ENCODE data around the gene ACSL6. TPM values are rescaled to one million over a fixed set of nuclear protein-coding genes. Genes with fewer than 3 reads are reported as not detected.

The ACSL6 gene
- total and polyA plus RNA-seq, 8 donors = 0.45 to 1.3 (median 0.96) TPM

DNA sequence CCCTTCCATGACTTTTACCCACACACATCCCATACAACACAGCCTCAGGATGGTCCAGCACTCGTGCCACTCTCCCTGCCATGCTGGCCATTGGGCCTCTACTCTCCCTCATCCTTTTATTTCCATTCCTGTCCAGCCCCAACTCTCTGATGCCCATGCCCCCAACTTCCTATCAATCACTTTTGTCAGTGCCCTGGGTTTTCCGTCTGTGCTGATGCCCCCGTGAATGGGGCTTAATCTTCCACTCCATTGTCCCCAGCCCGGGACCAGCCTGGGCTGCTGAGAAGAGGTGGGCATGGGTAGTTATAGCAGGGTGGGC lies 12.6 kb upstream of the ACSL6 start:
- no peak overlapping the region for H3K4me3 ChIP-seq
- no peak overlapping the region for H3K27ac ChIP-seq
- H3K9me3 ChIP-seq = no peaks in the 10 kb centered on the region
- no peak for ATAC-seq
- intact Hi-C loops (cut with DNase I) = no loop called here
- no peaks in the 10 kb centered on the region for H3K4me1 ChIP-seq
- H3K36me3 ChIP-seq = no peaks in the 10 kb centered on the region
- TF ChIP-seq CTCF (IDR thresholded peaks at IDR 0.05) = no peak
- no peak for DNase-seq
- H3K27me3 ChIP-seq = peaks cover 0 to 5% of the 10 kb centered on the region in 2 donors

GRCh38 chr5:132023258-132024116 lies 12.0 kb upstream of the ACSL6 start:
- H3K27ac ChIP-seq = no peak overlapping the region
- intact Hi-C loops (cut with DNase I) = no loop called here
- no peaks in the 10 kb centered on the region for H3K4me1 ChIP-seq
- H3K9me3 ChIP-seq = no peaks in the 10 kb centered on the region
- no peak overlapping the region for H3K4me3 ChIP-seq
- ATAC-seq (no peak), DNase-seq (no peak)
- H3K27me3 ChIP-seq = peaks cover 0 to 9% of the 10 kb centered on the region in 2 donors
- TF ChIP-seq CTCF (IDR thresholded peaks at IDR 0.05) = no peak
- no peaks in the 10 kb centered on the region for H3K36me3 ChIP-seq

DNA sequence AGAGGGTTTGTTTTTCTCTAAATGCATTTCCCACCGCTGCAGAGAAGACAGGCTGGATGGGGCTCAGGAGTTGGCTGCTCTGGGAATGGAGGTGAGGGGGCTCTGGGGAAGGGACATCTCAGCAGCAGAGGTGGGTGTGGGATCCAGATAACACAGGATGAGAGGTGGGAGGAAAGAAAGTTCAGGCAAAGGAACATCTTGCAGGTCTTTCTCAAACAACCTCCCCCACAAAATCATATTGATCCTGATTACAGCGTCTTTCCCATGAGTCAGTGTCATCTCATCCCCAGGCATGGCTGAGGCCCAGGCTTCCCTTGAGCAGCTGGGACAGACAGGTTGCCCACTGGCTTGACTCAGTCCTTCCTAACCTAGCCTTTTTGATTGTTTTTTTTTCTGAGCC lies 11.3 kb upstream of the ACSL6 start:
- Histone ChIP-seq H3K36me3 (no peaks in the 10 kb centered on the region), H3K9me3 (no peaks in the 10 kb centered on the region), H3K27me3 (peaks cover 0 to 16% of the 10 kb centered on the region in 2 donors), H3K4me3 (no peak overlapping the region), H3K27ac (no peak overlapping the region), H3K4me1 (no peaks in the 10 kb centered on the region)
- TF ChIP-seq CTCF (IDR thresholded peaks at IDR 0.05) = no peak
- ATAC-seq (no peak), DNase-seq (no peak)
- intact Hi-C loops (cut with DNase I) = no loop called here

DNA sequence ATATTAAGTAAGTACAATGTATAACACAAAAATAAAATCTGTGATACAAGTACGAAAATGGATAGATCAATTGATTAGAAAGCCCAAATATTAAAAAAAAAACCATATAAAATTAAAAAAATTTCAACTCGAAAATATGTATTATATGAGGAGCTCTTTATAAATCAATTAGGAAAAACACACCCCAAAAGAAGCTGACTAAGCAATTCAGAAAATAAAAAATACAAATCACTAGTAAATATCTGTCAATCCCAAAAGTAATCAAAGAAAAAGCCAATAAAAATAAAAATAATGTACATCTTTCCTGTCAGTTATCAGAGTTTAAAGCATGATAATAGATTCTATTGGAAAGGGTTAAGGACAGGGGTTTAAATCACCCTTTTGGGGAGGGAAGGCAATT lies 10.2 kb upstream of the ACSL6 start:
- H3K36me3 ChIP-seq = no peaks in the 10 kb centered on the region
- DNase-seq = no peak
- intact Hi-C loops (cut with DNase I) = no loop called here
- H3K27me3 ChIP-seq = peaks cover 0 to 26% of the 10 kb centered on the region in 2 donors
- no peaks in the 10 kb centered on the region for H3K4me1 ChIP-seq
- no peak overlapping the region for H3K4me3 ChIP-seq
- no peak for TF ChIP-seq CTCF (IDR thresholded peaks at IDR 0.05)
- no peak overlapping the region for H3K27ac ChIP-seq
- no peak for ATAC-seq
- H3K9me3 ChIP-seq = no peaks in the 10 kb centered on the region

DNA sequence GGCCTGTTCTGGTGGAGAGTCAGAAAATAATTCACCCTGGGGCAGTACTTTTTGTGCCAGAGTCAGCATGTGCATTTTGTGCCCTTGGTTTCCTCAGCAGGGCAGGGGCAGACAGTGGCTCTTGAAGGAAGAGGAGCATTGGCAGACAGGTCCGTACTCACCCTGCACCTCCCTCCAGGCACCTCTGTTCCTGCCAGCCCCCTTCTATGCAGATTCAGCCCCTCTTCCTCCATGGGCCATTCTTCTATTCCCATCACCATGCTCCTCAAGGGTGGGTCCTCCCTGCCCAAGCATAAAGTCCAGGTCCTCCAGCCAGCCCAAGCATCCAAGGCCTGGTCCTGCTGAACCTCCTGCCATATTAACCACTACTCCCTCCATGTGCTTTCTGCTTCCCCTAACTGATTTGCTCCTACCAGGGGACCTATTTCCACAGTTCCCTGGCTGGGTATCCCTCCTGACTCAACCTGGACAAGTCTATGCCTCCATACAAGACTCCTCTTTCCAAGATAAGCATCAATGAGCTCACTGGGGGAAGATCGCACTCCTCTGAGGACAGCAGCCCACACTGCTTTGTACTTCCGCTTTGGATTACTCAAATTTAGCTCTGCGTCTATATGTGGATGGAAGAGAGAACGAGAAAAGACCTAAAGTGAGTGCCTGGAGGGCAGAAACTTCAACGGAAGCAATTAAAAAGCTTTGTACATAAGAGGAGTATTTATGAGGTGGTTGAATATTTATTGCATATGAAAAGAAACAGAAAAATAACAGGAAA lies 9.3 kb upstream of the ACSL6 start:
- no peak for TF ChIP-seq CTCF (IDR thresholded peaks at IDR 0.05)
- H3K4me1 ChIP-seq = no peaks in the 10 kb centered on the region
- no peak for ATAC-seq
- peaks cover 0 to 34% of the 10 kb centered on the region in 2 donors for H3K27me3 ChIP-seq
- no peaks in the 10 kb centered on the region for H3K36me3 ChIP-seq
- intact Hi-C loops (cut with DNase I) = no loop called here
- H3K27ac ChIP-seq = no peak overlapping the region
- no peaks in the 10 kb centered on the region for H3K9me3 ChIP-seq
- no peak for DNase-seq
- H3K4me3 ChIP-seq = no peak overlapping the region
